Osteoblast (primary cell): Measurements from ENCODE around the gene SLC15A2. TPM values are rescaled to one million over a fixed set of nuclear protein-coding genes. Genes with fewer than 3 reads are reported as not detected.

ENCODE experiments used
- DNase-seq: peaks from one replicate; pipeline ENCODE4 v3.0.0; 2011; ENCODE audit warnings: low spot score, mixed read lengths; ENCODE audit not compliant: insufficient read length; ENCODE audit errors: missing footprints
- H2AFZ ChIP-seq: 2 replicates; pipeline ENCODE4 v1.6.0; 2011; ENCODE audit warnings: mild to moderate bottlenecking, low read length
- H3K27ac ChIP-seq: 2 replicates; pipeline ENCODE4 v1.5.1; 2011; ENCODE audit warnings: mild to moderate bottlenecking, low read depth, low read length, moderate library complexity
- H3K27me3 ChIP-seq: 2 replicates; pipeline ENCODE4 v1.6.0; 2012; ENCODE audit warnings: mild to moderate bottlenecking, control low read depth, inconsistent platforms, low read length, moderate library complexity; ENCODE audit not compliant: insufficient read depth
- H3K36me3 ChIP-seq: 2 replicates; pipeline ENCODE4 v1.5.1; 2011; ENCODE audit warnings: mild to moderate bottlenecking, low read length, control low read depth, moderate library complexity; ENCODE audit not compliant: insufficient read depth
- H3K4me1 ChIP-seq: 2 replicates; pipeline ENCODE4 v1.5.1; 2011; ENCODE audit warnings: mild to moderate bottlenecking, low read length, control low read depth, moderate library complexity; ENCODE audit not compliant: insufficient read depth
- H3K4me2 ChIP-seq: 2 replicates; pipeline ENCODE4 v1.6.0; 2011; ENCODE audit warnings: mild to moderate bottlenecking, low read length; ENCODE audit not compliant: insufficient read depth
- H3K4me3 ChIP-seq: fragments of 200-600 bp; sonication (generic); 3 replicates; pipeline ENCODE4 v1.5.1; 2012; ENCODE audit warnings: mild to moderate bottlenecking, low read length, inconsistent platforms; ENCODE audit not compliant: insufficient read depth
- H3K79me2 ChIP-seq: 2 replicates; pipeline ENCODE4 v1.6.0; 2012; ENCODE audit warnings: mild to moderate bottlenecking, low read length, control low read depth, inconsistent platforms; ENCODE audit not compliant: insufficient read depth
- H3K9me3 ChIP-seq: 2 replicates; pipeline ENCODE4 v1.5.1; 2011; ENCODE audit warnings: low read depth, low read length, control low read depth
- H4K20me1 ChIP-seq: 2 replicates; pipeline ENCODE4 v1.6.0; 2012; ENCODE audit warnings: mild to moderate bottlenecking, low read length, control low read depth; ENCODE audit not compliant: insufficient read depth
- total RNA-seq: library from RNA; depleted of rRNA; stranded (reverse); fragments of >200 nt; gene quantifications from 2 replicates; pipeline ENCODE4 v1.2.3, GENCODE V29; 2012
- TF ChIP-seq, protein P1 (sequence below): IDR thresholded peaks from 2 replicates; pipeline ENCODE4 v1.5.1; 2011; ENCODE audit warnings: mild to moderate bottlenecking, low read depth, low read length, moderate library complexity; ENCODE audit errors: extremely low read depth

Gene SLC15A2
- total RNA-seq, 1 donor, result under 0.01 TPM

DNA sequence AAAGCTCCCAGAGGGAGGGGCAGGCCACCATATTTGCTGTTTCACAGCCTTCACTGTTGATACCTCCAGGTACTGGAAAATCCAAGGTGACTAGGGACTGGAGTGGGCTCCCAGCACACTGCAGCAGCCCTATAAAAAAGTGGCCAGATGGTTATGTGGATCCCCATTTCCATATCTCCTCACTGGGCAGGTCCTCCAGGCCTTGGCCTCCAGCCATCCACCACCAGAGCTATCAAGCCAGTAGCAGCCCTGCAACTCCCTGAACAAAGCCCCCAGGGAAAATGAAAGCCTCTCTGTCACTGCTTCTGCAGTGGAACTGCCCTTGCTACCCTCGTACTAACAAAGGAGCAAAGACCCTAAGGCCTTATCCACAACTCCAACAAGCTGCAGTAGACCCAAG lies 69.4 kb downstream of the SLC15A2 start:
- no peaks in the 10 kb centered on the region for H4K20me1 ChIP-seq
- no peak overlapping the region for H3K4me2 ChIP-seq
- peaks cover 3% of the 10 kb centered on the region for H3K27me3 ChIP-seq
- H3K9me3 ChIP-seq, result no peaks in the 10 kb centered on the region
- TF ChIP-seq, protein P1, sequence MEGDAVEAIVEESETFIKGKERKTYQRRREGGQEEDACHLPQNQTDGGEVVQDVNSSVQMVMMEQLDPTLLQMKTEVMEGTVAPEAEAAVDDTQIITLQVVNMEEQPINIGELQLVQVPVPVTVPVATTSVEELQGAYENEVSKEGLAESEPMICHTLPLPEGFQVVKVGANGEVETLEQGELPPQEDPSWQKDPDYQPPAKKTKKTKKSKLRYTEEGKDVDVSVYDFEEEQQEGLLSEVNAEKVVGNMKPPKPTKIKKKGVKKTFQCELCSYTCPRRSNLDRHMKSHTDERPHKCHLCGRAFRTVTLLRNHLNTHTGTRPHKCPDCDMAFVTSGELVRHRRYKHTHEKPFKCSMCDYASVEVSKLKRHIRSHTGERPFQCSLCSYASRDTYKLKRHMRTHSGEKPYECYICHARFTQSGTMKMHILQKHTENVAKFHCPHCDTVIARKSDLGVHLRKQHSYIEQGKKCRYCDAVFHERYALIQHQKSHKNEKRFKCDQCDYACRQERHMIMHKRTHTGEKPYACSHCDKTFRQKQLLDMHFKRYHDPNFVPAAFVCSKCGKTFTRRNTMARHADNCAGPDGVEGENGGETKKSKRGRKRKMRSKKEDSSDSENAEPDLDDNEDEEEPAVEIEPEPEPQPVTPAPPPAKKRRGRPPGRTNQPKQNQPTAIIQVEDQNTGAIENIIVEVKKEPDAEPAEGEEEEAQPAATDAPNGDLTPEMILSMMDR, result no peak
- H2AFZ ChIP-seq, result no peak overlapping the region
- H3K27ac ChIP-seq, result no peak overlapping the region
- H3K79me2 ChIP-seq, result no peaks in the 10 kb centered on the region
- no peak for DNase-seq
- H3K4me1 ChIP-seq, result no peaks in the 10 kb centered on the region
- no peak overlapping the region for H3K4me3 ChIP-seq
- H3K36me3 ChIP-seq, result no peaks in the 10 kb centered on the region

DNA sequence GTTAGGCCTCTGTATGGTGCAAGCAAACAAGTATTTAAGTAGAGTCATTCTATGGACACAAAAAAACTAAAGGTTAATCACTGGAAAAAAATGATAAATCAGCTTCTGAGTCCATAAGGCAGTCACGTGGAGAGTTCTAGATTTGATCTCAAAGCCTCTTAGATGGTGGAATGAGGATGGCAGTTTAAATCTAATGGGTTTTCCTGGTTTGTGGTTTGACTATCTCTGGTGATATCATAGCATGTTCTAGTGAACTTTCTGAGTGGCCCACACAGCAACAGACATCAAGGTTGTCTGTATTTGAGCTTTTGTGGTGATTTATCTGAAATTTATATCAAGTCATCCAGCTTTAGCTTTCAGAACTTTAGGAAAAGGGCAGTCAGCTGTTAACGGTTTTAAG lies 75.4 kb downstream of the SLC15A2 start:
- H3K4me2 ChIP-seq, result no peak overlapping the region
- no peak overlapping the region for H2AFZ ChIP-seq
- no peaks in the 10 kb centered on the region for H3K27me3 ChIP-seq
- H3K4me3 ChIP-seq, result no peak overlapping the region
- H3K9me3 ChIP-seq, result no peaks in the 10 kb centered on the region
- TF ChIP-seq, protein P1, result no peak
- H4K20me1 ChIP-seq, result no peaks in the 10 kb centered on the region
- H3K36me3 ChIP-seq, result no peaks in the 10 kb centered on the region
- no peaks in the 10 kb centered on the region for H3K79me2 ChIP-seq
- no peaks in the 10 kb centered on the region for H3K4me1 ChIP-seq
- DNase-seq, result no peak
- no peak overlapping the region for H3K27ac ChIP-seq

DNA sequence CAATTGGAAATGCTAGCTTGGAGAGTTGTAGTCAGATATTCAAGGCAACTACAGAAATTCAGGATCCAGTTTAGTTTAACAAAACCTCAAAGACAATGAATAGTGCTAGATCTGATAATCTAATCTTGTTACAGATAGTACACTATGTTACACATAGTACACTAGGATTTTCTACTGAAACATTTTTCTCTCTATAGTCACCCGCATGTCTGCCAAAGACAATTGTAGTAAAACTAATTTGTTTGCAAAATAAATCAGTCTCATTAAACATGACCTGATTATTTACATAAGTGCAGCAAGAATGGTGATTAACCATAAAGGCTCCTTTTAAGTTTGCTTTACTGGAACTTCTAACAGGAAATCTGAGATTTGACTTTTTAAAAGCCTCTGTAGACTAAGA lies 75.8 kb downstream of the SLC15A2 start:
- H2AFZ ChIP-seq, result no peak overlapping the region
- no peaks in the 10 kb centered on the region for H3K79me2 ChIP-seq
- H3K4me3 ChIP-seq, result no peak overlapping the region
- TF ChIP-seq, protein P1, result no peak
- H3K4me1 ChIP-seq, result no peaks in the 10 kb centered on the region
- no peaks in the 10 kb centered on the region for H3K36me3 ChIP-seq
- no peaks in the 10 kb centered on the region for H3K9me3 ChIP-seq
- H3K27me3 ChIP-seq, result no peaks in the 10 kb centered on the region
- H3K4me2 ChIP-seq, result no peak overlapping the region
- no peaks in the 10 kb centered on the region for H4K20me1 ChIP-seq
- H3K27ac ChIP-seq, result no peak overlapping the region
- DNase-seq, result no peak

DNA sequence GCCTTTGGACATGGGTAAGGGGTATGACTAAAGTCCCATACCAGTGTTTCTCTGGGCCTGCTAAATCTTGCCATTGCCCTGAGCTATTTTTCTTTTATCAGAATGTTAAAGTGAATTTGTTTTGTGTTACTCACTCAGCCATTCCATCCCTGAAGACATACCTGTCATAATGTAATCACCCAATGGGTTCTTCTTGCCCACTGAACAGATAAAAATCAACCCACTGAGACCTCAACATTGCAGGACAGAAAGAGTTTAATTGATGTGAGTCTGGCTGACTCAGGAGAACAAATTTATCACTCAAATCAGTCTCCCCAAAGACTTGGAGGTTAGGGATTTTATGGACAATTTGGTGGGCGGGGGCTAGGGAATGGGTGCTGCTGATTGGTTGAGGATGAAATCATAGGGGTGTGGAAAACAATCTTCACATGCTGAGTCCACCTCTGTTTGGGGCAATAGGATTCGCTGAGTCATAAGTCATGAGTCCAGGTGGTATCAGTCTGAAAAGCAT lies 80.5 kb downstream of the SLC15A2 start:
- Histone ChIP-seq H3K4me3 (no peak overlapping the region), H3K9me3 (no peaks in the 10 kb centered on the region), H4K20me1 (no peaks in the 10 kb centered on the region), H3K27ac (no peak overlapping the region), H3K27me3 (no peaks in the 10 kb centered on the region), H3K79me2 (no peaks in the 10 kb centered on the region), H3K4me1 (no peaks in the 10 kb centered on the region), H3K36me3 (no peaks in the 10 kb centered on the region), H2AFZ (no peak overlapping the region), H3K4me2 (no peak overlapping the region)
- no peak for DNase-seq
- TF ChIP-seq, protein P1, result no peak
